Peyer's patch (tissue), 4 donors: ENCODE results near the gene NCOA6. TPM values are rescaled to one million over a fixed set of nuclear protein-coding genes. Genes with fewer than 3 reads are reported as not detected.
A peak's percentile ranks its signal among the peaks of the same experiment; 100 is the strongest.

Experiments used
- DNase-seq, 3 donors: peaks; one replicate each; pipeline ENCODE4 v3.0.0-alpha.2; 2017 to 2019
- H3K27ac ChIP-seq, 4 donors: fragments of 200-600 bp; sonication (generic); one replicate each; pipeline ENCODE4 v1.5.1; 2016 to 2019
- H3K27me3 ChIP-seq, 2 donors: fragments of 200-600 bp; sonication (generic); one replicate each; pipeline ENCODE4 v1.5.1; 2019
- H3K36me3 ChIP-seq, 3 donors: fragments of 200-600 bp; sonication (generic); one replicate each; pipeline ENCODE4 v1.5.1; 2016 to 2019
- H3K4me1 ChIP-seq, 4 donors: fragments of 200-600 bp; sonication (generic); one replicate each; pipeline ENCODE4 v1.5.1; 2016 to 2019
- H3K4me3 ChIP-seq, 4 donors: fragments of 200-600 bp; sonication (generic); 1 replicate in 3 of 4; 2 replicates in 1 of 4; pipeline ENCODE4 v1.5.1; 2016 to 2019; ENCODE audit warnings: mild to moderate bottlenecking in 1 of 4
- H3K9me3 ChIP-seq, 4 donors: fragments of 200-600 bp; sonication (generic); one replicate each; pipeline ENCODE4 v1.5.1; 2016 to 2019; ENCODE audit warnings: mild to moderate bottlenecking in 1 of 4
- POLR2A ChIP-seq, 2 donors: fragments of 450-650 bp; IDR thresholded peaks; one replicate each; pipeline ENCODE4 v1.5.1; 2017; ENCODE audit warnings: antibody characterized with exemption in 2 of 2, mild to moderate bottlenecking in 2 of 2, moderate library complexity in 2 of 2
- total RNA-seq, 4 donors: library from RNA; depleted of rRNA; stranded (reverse); fragments of >200 nt; gene quantifications; one replicate each; pipeline ENCODE4 v1.1.0, GENCODE V29; 2016
- TF ChIP-seq, protein P1 (sequence below), 6 experiments: fragments of 450-650 bp in 4 of 6; fragments of 200-600 bp in 2 of 6; sonication (generic) in 1 of 6; IDR thresholded peaks; one replicate each; pipeline ENCODE4 v1.5.1; 2017 to 2019; ENCODE audit warnings: antibody characterized with exemption in 6 of 6, mild to moderate bottlenecking in 3 of 6, moderate library complexity in 1 of 6

Gene NCOA6
- total RNA-seq, 4 donors from 2014 or later: 33.8 to 58.4 (median 49.5) TPM

- no peaks in the 10 kb centered on the region for H3K4me1 ChIP-seq
- DNase-seq: no peak
- no peaks in the 10 kb centered on the region for H3K9me3 ChIP-seq
- H3K27ac ChIP-seq: no peak overlapping the region
- H3K36me3 ChIP-seq: peaks cover 0 to 20% (median 0%) of the 10 kb centered on the region in 3 donors
- TF ChIP-seq, protein P1, sequence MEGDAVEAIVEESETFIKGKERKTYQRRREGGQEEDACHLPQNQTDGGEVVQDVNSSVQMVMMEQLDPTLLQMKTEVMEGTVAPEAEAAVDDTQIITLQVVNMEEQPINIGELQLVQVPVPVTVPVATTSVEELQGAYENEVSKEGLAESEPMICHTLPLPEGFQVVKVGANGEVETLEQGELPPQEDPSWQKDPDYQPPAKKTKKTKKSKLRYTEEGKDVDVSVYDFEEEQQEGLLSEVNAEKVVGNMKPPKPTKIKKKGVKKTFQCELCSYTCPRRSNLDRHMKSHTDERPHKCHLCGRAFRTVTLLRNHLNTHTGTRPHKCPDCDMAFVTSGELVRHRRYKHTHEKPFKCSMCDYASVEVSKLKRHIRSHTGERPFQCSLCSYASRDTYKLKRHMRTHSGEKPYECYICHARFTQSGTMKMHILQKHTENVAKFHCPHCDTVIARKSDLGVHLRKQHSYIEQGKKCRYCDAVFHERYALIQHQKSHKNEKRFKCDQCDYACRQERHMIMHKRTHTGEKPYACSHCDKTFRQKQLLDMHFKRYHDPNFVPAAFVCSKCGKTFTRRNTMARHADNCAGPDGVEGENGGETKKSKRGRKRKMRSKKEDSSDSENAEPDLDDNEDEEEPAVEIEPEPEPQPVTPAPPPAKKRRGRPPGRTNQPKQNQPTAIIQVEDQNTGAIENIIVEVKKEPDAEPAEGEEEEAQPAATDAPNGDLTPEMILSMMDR (IDR thresholded peaks at IDR 0.05): no peak
- TF ChIP-seq POLR2A (IDR thresholded peaks at IDR 0.05): no peak
- H3K4me3 ChIP-seq: no peak overlapping the region
- H3K27me3 ChIP-seq: no peaks in the 10 kb centered on the region
These were observed 23.1 kb upstream of the NCOA6 start for GRCh38 chr20:34848597-34848996.

DNA sequence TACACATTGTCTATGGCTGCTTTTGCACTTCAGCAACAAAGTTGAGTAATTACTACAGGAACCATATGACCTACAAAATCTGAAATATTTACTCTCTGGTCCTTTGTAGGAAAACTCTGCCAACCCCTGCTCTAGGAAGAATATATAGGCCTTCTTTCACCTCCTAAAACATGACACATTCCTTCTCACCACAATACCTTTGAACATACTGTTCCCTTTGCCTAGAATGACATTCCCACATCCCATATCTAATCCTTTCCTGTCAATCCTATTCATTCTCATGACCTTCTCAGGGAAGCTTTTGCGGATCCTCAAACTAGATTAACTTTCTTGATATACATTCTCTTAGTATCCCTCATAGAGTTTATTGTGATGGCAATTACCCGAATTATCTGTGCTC lies 18.0 kb upstream of the NCOA6 start:
- H3K9me3 ChIP-seq: no peaks in the 10 kb centered on the region

DNA sequence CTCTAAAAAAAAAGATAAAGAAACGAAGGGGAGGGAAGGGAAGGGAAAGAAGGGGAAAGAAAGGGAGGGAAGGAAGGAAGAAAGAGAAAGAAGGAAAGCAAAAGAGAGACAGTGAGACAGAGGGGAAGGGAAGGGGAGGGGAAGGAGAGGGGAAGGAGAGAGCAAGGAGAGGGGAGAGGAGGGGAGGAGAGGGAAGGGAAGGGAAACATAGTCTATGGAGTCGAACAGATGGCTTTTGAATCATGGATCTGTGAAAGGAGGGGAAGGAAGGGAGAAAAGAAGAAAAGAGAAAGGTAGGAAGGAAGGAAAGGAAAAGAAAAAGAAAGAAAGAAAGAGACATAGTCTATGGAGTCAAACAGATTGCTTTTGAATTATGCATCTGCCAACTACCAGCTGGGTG lies 16.7 kb upstream of the NCOA6 start:
- Histone ChIP-seq H3K4me1 (no peaks in the 10 kb centered on the region), H3K36me3 (no peaks in the 10 kb centered on the region), H3K27me3 (no peaks in the 10 kb centered on the region), H3K27ac (no peak overlapping the region), H3K9me3 (no peaks in the 10 kb centered on the region), H3K4me3 (no peak overlapping the region)
- TF ChIP-seq, protein P1 (IDR thresholded peaks at IDR 0.05): no peak
- TF ChIP-seq POLR2A (IDR thresholded peaks at IDR 0.05): no peak
- no peak for DNase-seq

More for the DNA sequence above, 18.0 kb upstream of the NCOA6 start:
- no peaks in the 10 kb centered on the region for H3K4me1 ChIP-seq
- no peak overlapping the region for H3K4me3 ChIP-seq
- no peaks in the 10 kb centered on the region for H3K36me3 ChIP-seq
- H3K27me3 ChIP-seq: no peaks in the 10 kb centered on the region
- no peak for DNase-seq
- TF ChIP-seq, protein P1 (IDR thresholded peaks at IDR 0.05): no peak
- TF ChIP-seq POLR2A (IDR thresholded peaks at IDR 0.05): no peak
- H3K27ac ChIP-seq: no peak overlapping the region

- Histone ChIP-seq H3K27me3 (no peaks in the 10 kb centered on the region), H3K4me3 (no peak overlapping the region), H3K27ac (no peak overlapping the region), H3K9me3 (no peaks in the 10 kb centered on the region), H3K36me3 (no peaks in the 10 kb centered on the region), H3K4me1 (no peaks in the 10 kb centered on the region)
- no peak for TF ChIP-seq POLR2A (IDR thresholded peaks at IDR 0.05)
- TF ChIP-seq, protein P1 (IDR thresholded peaks at IDR 0.05): peak; percentile 14 to 63 (median 54)
- no peak for DNase-seq
These were observed 9.0 kb upstream of the NCOA6 start for GRCh38 chr20:34834459-34834893.

DNA sequence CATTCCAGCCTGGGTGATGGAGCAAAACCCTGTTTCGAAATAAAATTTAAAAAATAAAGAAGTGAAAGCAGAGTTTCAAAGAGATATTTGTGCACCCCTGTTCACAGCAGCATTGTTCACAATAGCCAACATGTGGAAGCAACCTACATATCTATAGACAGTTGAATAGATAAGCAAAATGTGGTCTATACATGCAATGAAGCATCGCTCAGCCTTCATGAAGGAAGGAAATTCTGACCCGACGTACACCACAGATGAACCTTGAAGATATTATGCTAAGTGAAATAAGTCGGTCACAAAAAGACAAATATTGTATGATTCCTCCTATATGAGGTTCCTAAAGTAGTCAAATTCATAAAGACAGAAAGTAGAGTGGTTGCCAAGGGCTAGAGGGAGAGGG lies 6.5 kb upstream of the NCOA6 start:
- Histone ChIP-seq H3K27me3 (no peaks in the 10 kb centered on the region), H3K4me3 (no peak overlapping the region), H3K4me1 (no peaks in the 10 kb centered on the region), H3K27ac (no peak overlapping the region), H3K9me3 (no peaks in the 10 kb centered on the region), H3K36me3 (no peaks in the 10 kb centered on the region)
- DNase-seq: no peak
- no peak for TF ChIP-seq POLR2A (IDR thresholded peaks at IDR 0.05)
- TF ChIP-seq, protein P1 (IDR thresholded peaks at IDR 0.05): no peak

DNA sequence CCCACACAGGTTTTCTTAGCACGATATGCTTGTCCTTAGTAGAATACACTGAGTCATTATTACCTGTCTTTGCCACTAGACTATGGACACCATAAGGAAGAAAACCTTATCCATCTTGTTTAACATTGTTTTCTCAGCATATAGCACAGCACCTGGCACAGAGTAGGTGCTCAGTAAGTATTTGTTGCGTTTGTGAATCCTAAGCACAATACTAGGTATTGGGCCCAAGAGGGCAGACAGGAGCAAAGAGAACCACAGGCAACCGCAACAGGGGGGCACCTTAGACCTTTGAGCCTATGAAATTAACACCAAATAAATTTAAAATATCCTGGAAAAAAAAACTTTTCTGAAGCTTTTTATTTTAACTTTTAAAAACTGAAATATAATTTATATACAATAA lies 3.7 kb upstream of the NCOA6 start:
- no peaks in the 10 kb centered on the region for H3K9me3 ChIP-seq
- peaks cover 0 to 2% (median 0%) of the 10 kb centered on the region in 4 donors for H3K4me1 ChIP-seq
- TF ChIP-seq, protein P1 (IDR thresholded peaks at IDR 0.05): no peak
- TF ChIP-seq POLR2A (IDR thresholded peaks at IDR 0.05): no peak
- no peak overlapping the region for H3K27ac ChIP-seq
- H3K36me3 ChIP-seq: no peaks in the 10 kb centered on the region
- H3K27me3 ChIP-seq: no peaks in the 10 kb centered on the region
- DNase-seq: no peak
- H3K4me3 ChIP-seq: no peak overlapping the region
